ENCODE data around the gene CR1.
"Not testable (repeated sequence)": the region's sequence is repeated elsewhere in the genome, so short reads cannot be mapped to it uniquely, and the experiment has no call there.

Gene CR1

GRCh38 chr1:207633226-207633625, 137.3 kb downstream of the CR1 start:
- no peaks in the 10 kb centered on the region for H3K4me1 ChIP-seq (ENCODE audit: insufficient read depth, low read length)
- H3K9me3 ChIP-seq (ENCODE audit: insufficient read depth, low read length, severe bottlenecking): no peaks in the 10 kb centered on the region
- no peak for DNase-seq
- H3K4me2 ChIP-seq (ENCODE audit: insufficient read depth, low read length): no peak overlapping the region
- no peaks in the 10 kb centered on the region for H3K79me2 ChIP-seq (ENCODE audit: insufficient read depth, low read length)
- H3K27me3 ChIP-seq (ENCODE audit: insufficient read depth, low read length, poor library complexity): peaks cover 2% of the 10 kb centered on the region
- no peaks in the 10 kb centered on the region for H4K20me1 ChIP-seq (ENCODE audit: insufficient read depth, low read length)
- ATAC-seq (ENCODE audit: insufficient read depth, low read depth): no peak
- no peak for TF ChIP-seq EZH2 (IDR thresholded peaks at IDR 0.05; ENCODE audit: borderline replicate concordance, low read depth, low read length, severe bottlenecking)
- no peak for TF ChIP-seq CTCF (IDR thresholded peaks at IDR 0.05; ENCODE audit: borderline replicate concordance, extremely low read depth, low read length, poor library complexity, severe bottlenecking)
- no peak overlapping the region for H3K27ac ChIP-seq (ENCODE audit: low read length)
- no peak overlapping the region for H3K4me3 ChIP-seq (ENCODE audit: low read depth in 1 of 2, low read length in 2 of 2)
- H3K9ac ChIP-seq (ENCODE audit: low read depth, low read length): no peak overlapping the region
- no peak overlapping the region for H2AFZ ChIP-seq (ENCODE audit: low read depth, low read length)
- H3K36me3 ChIP-seq (ENCODE audit: insufficient read depth, low read length): no peaks in the 10 kb centered on the region

- H3K4me2 ChIP-seq (ENCODE audit: insufficient read depth, low read length); H3K9me3 ChIP-seq (ENCODE audit: insufficient read depth, low read length, severe bottlenecking); H3K79me2 ChIP-seq (ENCODE audit: insufficient read depth, low read length); H3K4me1 ChIP-seq (ENCODE audit: insufficient read depth, low read length); DNase-seq; H3K9ac ChIP-seq (ENCODE audit: low read depth, low read length); H3K4me3 ChIP-seq (ENCODE audit: low read depth in 1 of 2, low read length in 2 of 2); H3K27ac ChIP-seq (ENCODE audit: low read length); ATAC-seq (ENCODE audit: insufficient read depth, low read depth); H3K36me3 ChIP-seq (ENCODE audit: insufficient read depth, low read length); H2AFZ ChIP-seq (ENCODE audit: low read depth, low read length); H3K27me3 ChIP-seq (ENCODE audit: insufficient read depth, low read length, poor library complexity); H4K20me1 ChIP-seq (ENCODE audit: insufficient read depth, low read length): not testable (repeated sequence)
Measured at GRCh38 chr1:207633699-207634289, 137.8 kb downstream of the CR1 start.

GRCh38 chr1:207634293-207634692, 138.3 kb downstream of the CR1 start:
- not testable (repeated sequence) for H3K9ac ChIP-seq (ENCODE audit: low read depth, low read length); H4K20me1 ChIP-seq (ENCODE audit: insufficient read depth, low read length); H3K4me3 ChIP-seq (ENCODE audit: low read depth in 1 of 2, low read length in 2 of 2); H3K79me2 ChIP-seq (ENCODE audit: insufficient read depth, low read length); H3K27ac ChIP-seq (ENCODE audit: low read length); ATAC-seq (ENCODE audit: insufficient read depth, low read depth); H3K9me3 ChIP-seq (ENCODE audit: insufficient read depth, low read length, severe bottlenecking); DNase-seq; H2AFZ ChIP-seq (ENCODE audit: low read depth, low read length); H3K4me1 ChIP-seq (ENCODE audit: insufficient read depth, low read length); H3K36me3 ChIP-seq (ENCODE audit: insufficient read depth, low read length); H3K27me3 ChIP-seq (ENCODE audit: insufficient read depth, low read length, poor library complexity); H3K4me2 ChIP-seq (ENCODE audit: insufficient read depth, low read length)

DNA sequence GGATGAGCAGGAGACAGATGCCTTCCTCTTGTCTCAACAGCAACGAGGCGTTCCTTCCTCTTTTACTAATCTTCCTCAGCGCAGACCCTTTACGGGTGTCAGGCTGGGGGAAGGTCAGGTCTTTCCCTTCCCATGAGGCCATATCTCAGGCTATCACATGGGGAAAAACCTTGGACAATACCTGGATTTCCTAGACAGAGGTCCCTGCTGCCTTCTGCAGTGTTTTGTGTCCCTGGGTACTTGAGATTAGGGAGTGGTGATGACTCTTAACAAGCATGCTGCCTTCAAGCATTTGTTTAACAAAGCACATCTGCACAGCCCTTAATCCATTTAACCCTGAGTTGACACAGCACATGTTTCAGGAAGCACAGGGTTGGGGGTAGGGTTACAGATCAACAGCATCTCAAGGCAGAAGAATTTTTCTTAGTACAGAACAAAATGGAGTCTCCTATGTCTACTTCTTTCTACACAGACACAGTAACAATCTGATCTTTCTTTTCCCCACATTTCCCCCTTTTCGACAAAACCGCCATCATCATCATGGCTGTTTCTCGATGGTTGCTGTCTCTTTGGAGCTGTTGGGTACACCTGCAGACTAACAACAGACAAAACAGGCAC, 139.7 kb downstream of the CR1 start:
- H3K27me3 ChIP-seq (ENCODE audit: insufficient read depth, low read length, poor library complexity); H3K9ac ChIP-seq (ENCODE audit: low read depth, low read length); ATAC-seq (ENCODE audit: insufficient read depth, low read depth): not testable (repeated sequence)

GRCh38 chr1:207638487-207639145, 142.7 kb downstream of the CR1 start:
- not testable (repeated sequence) for H3K4me3 ChIP-seq (ENCODE audit: low read depth in 1 of 2, low read length in 2 of 2); ATAC-seq (ENCODE audit: insufficient read depth, low read depth); H3K9ac ChIP-seq (ENCODE audit: low read depth, low read length); DNase-seq; H4K20me1 ChIP-seq (ENCODE audit: insufficient read depth, low read length); H2AFZ ChIP-seq (ENCODE audit: low read depth, low read length); H3K79me2 ChIP-seq (ENCODE audit: insufficient read depth, low read length); H3K27me3 ChIP-seq (ENCODE audit: insufficient read depth, low read length, poor library complexity); H3K4me1 ChIP-seq (ENCODE audit: insufficient read depth, low read length); H3K27ac ChIP-seq (ENCODE audit: low read length); H3K4me2 ChIP-seq (ENCODE audit: insufficient read depth, low read length); H3K36me3 ChIP-seq (ENCODE audit: insufficient read depth, low read length); H3K9me3 ChIP-seq (ENCODE audit: insufficient read depth, low read length, severe bottlenecking)

More for the DNA sequence above, 139.7 kb downstream of the CR1 start:
- not testable (repeated sequence) for H3K4me2 ChIP-seq (ENCODE audit: insufficient read depth, low read length); H3K4me1 ChIP-seq (ENCODE audit: insufficient read depth, low read length); H2AFZ ChIP-seq (ENCODE audit: low read depth, low read length); H4K20me1 ChIP-seq (ENCODE audit: insufficient read depth, low read length); H3K9me3 ChIP-seq (ENCODE audit: insufficient read depth, low read length, severe bottlenecking); H3K27ac ChIP-seq (ENCODE audit: low read length); DNase-seq; H3K36me3 ChIP-seq (ENCODE audit: insufficient read depth, low read length); H3K4me3 ChIP-seq (ENCODE audit: low read depth in 1 of 2, low read length in 2 of 2); H3K79me2 ChIP-seq (ENCODE audit: insufficient read depth, low read length)

GRCh38 chr1:207639362-207639761, 143.4 kb downstream of the CR1 start:
- H3K4me2 ChIP-seq (ENCODE audit: insufficient read depth, low read length); H3K4me3 ChIP-seq (ENCODE audit: low read depth in 1 of 2, low read length in 2 of 2); H3K27me3 ChIP-seq (ENCODE audit: insufficient read depth, low read length, poor library complexity); H3K9me3 ChIP-seq (ENCODE audit: insufficient read depth, low read length, severe bottlenecking); H3K36me3 ChIP-seq (ENCODE audit: insufficient read depth, low read length); H3K79me2 ChIP-seq (ENCODE audit: insufficient read depth, low read length); H2AFZ ChIP-seq (ENCODE audit: low read depth, low read length); DNase-seq; ATAC-seq (ENCODE audit: insufficient read depth, low read depth); H3K4me1 ChIP-seq (ENCODE audit: insufficient read depth, low read length); H3K27ac ChIP-seq (ENCODE audit: low read length); H4K20me1 ChIP-seq (ENCODE audit: insufficient read depth, low read length); H3K9ac ChIP-seq (ENCODE audit: low read depth, low read length): not testable (repeated sequence)
